ENCODE measurements around the gene SLC2A9.
"Not testable (repeated sequence)": the region's sequence is repeated elsewhere in the genome, so short reads cannot be mapped to it uniquely, and the experiment has no call there.

Gene SLC2A9

GRCh38 chr4:9923195-9923812 is 98.0 kb downstream of the SLC2A9 start:
- no peak for FAIRE-seq

GRCh38 chr4:9921326-9921725 is 100.0 kb downstream of the SLC2A9 start:
- no peak for FAIRE-seq

- FAIRE-seq: no peak
Measured at GRCh38 chr4:9920029-9920428, 101.3 kb downstream of the SLC2A9 start.

- no peak for FAIRE-seq
Measured at GRCh38 chr4:9919047-9919446, 102.2 kb downstream of the SLC2A9 start.

- FAIRE-seq: no peak
Measured at GRCh38 chr4:9918484-9918883, 102.8 kb downstream of the SLC2A9 start.

GRCh38 chr4:9916937-9917336 is 104.4 kb downstream of the SLC2A9 start:
- no peak for FAIRE-seq

- no peak for FAIRE-seq
Measured at GRCh38 chr4:9916346-9916745, 105.0 kb downstream of the SLC2A9 start.

GRCh38 chr4:9913846-9914245 is 107.5 kb downstream of the SLC2A9 start:
- FAIRE-seq: no peak

- no peak for FAIRE-seq
Measured at GRCh38 chr4:9906996-9907395, 114.3 kb downstream of the SLC2A9 start.

- FAIRE-seq: no peak
Measured at GRCh38 chr4:9904976-9905587, 116.2 kb downstream of the SLC2A9 start.

- no peak for FAIRE-seq
Measured at GRCh38 chr4:9903317-9903716, 118.0 kb downstream of the SLC2A9 start.

GRCh38 chr4:9901257-9901656 is 120.0 kb downstream of the SLC2A9 start:
- no peak for FAIRE-seq

- FAIRE-seq: not testable (repeated sequence)
Measured at GRCh38 chr4:9900633-9901032, 120.7 kb downstream of the SLC2A9 start.

GRCh38 chr4:9899306-9900055 is 121.8 kb downstream of the SLC2A9 start:
- no peak for FAIRE-seq

- no peak for FAIRE-seq
Measured at GRCh38 chr4:9898596-9899305, 122.5 kb downstream of the SLC2A9 start.

- FAIRE-seq: no peak
Measured at GRCh38 chr4:9895333-9895705, 126.0 kb downstream of the SLC2A9 start.

- FAIRE-seq: no peak
Measured at GRCh38 chr4:9894644-9895332, 126.5 kb downstream of the SLC2A9 start.

- no peak for FAIRE-seq
Measured at GRCh38 chr4:9893329-9894108, 127.8 kb downstream of the SLC2A9 start.

GRCh38 chr4:9891740-9892139 is 129.6 kb downstream of the SLC2A9 start:
- FAIRE-seq: no peak

GRCh38 chr4:9891056-9891455 is 130.2 kb downstream of the SLC2A9 start:
- no peak for FAIRE-seq

- no peak for FAIRE-seq
Measured at GRCh38 chr4:9889306-9889705, 132.0 kb downstream of the SLC2A9 start.

GRCh38 chr4:9885958-9886357 is 135.3 kb downstream of the SLC2A9 start:
- no peak for FAIRE-seq
